HEK293 (cell line): ENCODE data around the gene PLEKHG3.

ENCODE experiments used
- CTCF ChIA-PET: fragments of 350-600 bp; formaldehyde crosslinking; extraction: SDS; loops from one replicate; lab custom pipeline; 2021; ENCODE audit warnings: antibody characterized with exemption; lab: Yijun Ruan, JAX
- POLR2A ChIA-PET: fragments of 300-600 bp; formaldehyde crosslinking; extraction: SDS; loops from one replicate; lab custom pipeline; 2020; ENCODE audit warnings: antibody characterized with exemption, inconsistent platforms; lab: Yijun Ruan, JAX
- H3K27ac ChIP-seq: fragments of 200-500 bp; sonication (Bioruptor generic); 2 replicates; pipeline ENCODE4 v1.5.1; 2014; ENCODE audit warnings: low read depth, low read length, control low read depth, inconsistent platforms; ENCODE audit errors: extremely low read depth
- H3K36me3 ChIP-seq, 2 experiments: fragments of 200-500 bp in 1 of 2; sonication (Bioruptor generic) in 1 of 2; 1 replicate in 1 of 2; 2 replicates in 1 of 2; pipeline ENCODE4 v1.5.1; 2014 to 2017; ENCODE audit warnings: inconsistent platforms in 2 of 2, low read length in 2 of 2; ENCODE audit not compliant: control insufficient read depth in 2 of 2, insufficient read depth in 1 of 2
- H3K4me1 ChIP-seq: fragments of 200-500 bp; sonication (Bioruptor generic); 2 replicates; pipeline ENCODE4 v1.5.1; 2014; ENCODE audit warnings: mild to moderate bottlenecking, low read length, inconsistent platforms; ENCODE audit not compliant: control insufficient read depth, insufficient read depth
- H3K4me3 ChIP-seq: 2 replicates; pipeline ENCODE4 v1.5.1; 2011; ENCODE audit warnings: low read depth, mild to moderate bottlenecking, control low read depth, low read length, moderate library complexity
- H3K9me3 ChIP-seq: fragments of 200-500 bp; sonication (Bioruptor generic); 2 replicates; pipeline ENCODE4 v1.5.1; 2014; ENCODE audit warnings: low read depth, low read length, inconsistent platforms; ENCODE audit not compliant: control insufficient read depth, insufficient read depth
- BCL11B ChIP-seq: fragments of 450-650 bp; formaldehyde crosslinking; IDR thresholded peaks from 2 replicates; pipeline ENCODE4 v1.5.1; 2016; ENCODE audit warnings: low read depth, missing biosample characterization, missing genetic modification characterization
- HOXD13 ChIP-seq: sonication (generic); formaldehyde crosslinking; IDR thresholded peaks from 2 replicates; pipeline ENCODE4 v1.8.0; 2022; ENCODE audit warnings: missing genetic modification reagents, borderline replicate concordance
- KLF1 ChIP-seq: fragments of 450-650 bp; formaldehyde crosslinking; IDR thresholded peaks from 2 replicates; pipeline ENCODE4 v1.5.1; 2016; ENCODE audit warnings: missing biosample characterization, missing genetic modification characterization
- YY1 ChIP-seq: fragments of 450-650 bp; formaldehyde crosslinking; IDR thresholded peaks from 2 replicates; pipeline ENCODE4 v1.5.1; 2018; ENCODE audit warnings: missing biosample characterization, missing genetic modification characterization
- ZBTB10 ChIP-seq: fragments of 450-650 bp; formaldehyde crosslinking; IDR thresholded peaks from 2 replicates; pipeline ENCODE4 v1.5.1; 2016; ENCODE audit warnings: missing biosample characterization, missing genetic modification characterization
- ZBTB21 ChIP-seq: fragments of 450-650 bp; formaldehyde crosslinking; IDR thresholded peaks from 2 replicates; pipeline ENCODE4 v1.5.1; 2017; ENCODE audit warnings: missing biosample characterization, missing genetic modification characterization
- ZBTB44 ChIP-seq: fragments of 450-650 bp; IDR thresholded peaks from 2 replicates; pipeline ENCODE4 v1.5.1; 2018; ENCODE audit warnings: missing biosample characterization, mild to moderate bottlenecking, missing genetic modification characterization
- ZBTB6 ChIP-seq: fragments of 450-650 bp; formaldehyde crosslinking; IDR thresholded peaks from 2 replicates; pipeline ENCODE4 v1.5.1; 2017; ENCODE audit warnings: missing biosample characterization, missing genetic modification characterization
- ZBTB7A ChIP-seq: fragments of 450-650 bp; formaldehyde crosslinking; IDR thresholded peaks from 2 replicates; pipeline ENCODE4 v1.5.1; 2016; ENCODE audit warnings: low read depth, missing biosample characterization, missing genetic modification characterization
- ZNF169 ChIP-seq: fragments of 450-650 bp; formaldehyde crosslinking; IDR thresholded peaks from 2 replicates; pipeline ENCODE4 v1.5.1; 2016; ENCODE audit warnings: missing biosample characterization, missing genetic modification characterization
- ZNF184 ChIP-seq: fragments of 450-650 bp; IDR thresholded peaks from 2 replicates; pipeline ENCODE4 v1.5.1; 2018; ENCODE audit warnings: missing biosample characterization, mild to moderate bottlenecking, missing genetic modification characterization
- ZNF214 ChIP-seq: fragments of 450-650 bp; formaldehyde crosslinking; IDR thresholded peaks from 2 replicates; pipeline ENCODE4 v1.5.1; 2017; ENCODE audit warnings: missing biosample characterization, mild to moderate bottlenecking, missing genetic modification characterization, borderline replicate concordance
- ZNF274 ChIP-seq, 2 experiments: fragments of 200-500 bp in 1 of 2; fragments of 450-650 bp in 1 of 2; sonication (Bioruptor generic) in 1 of 2; formaldehyde crosslinking in 1 of 2; IDR thresholded peaks; 2 replicates each; pipeline versions ENCODE4 v1.5.1 to v1.6.1; 2014 to 2016; ENCODE audit warnings: borderline replicate concordance in 1 of 2, inconsistent platforms in 1 of 2, low read length in 1 of 2, missing biosample characterization in 1 of 2, missing genetic modification characterization in 1 of 2
- ZNF302 ChIP-seq: fragments of 450-650 bp; formaldehyde crosslinking; IDR thresholded peaks from 2 replicates; pipeline ENCODE4 v1.5.1; 2016; ENCODE audit warnings: missing biosample characterization, missing genetic modification characterization, low read depth
- ZNF335 ChIP-seq: fragments of 450-650 bp; formaldehyde crosslinking; conservative IDR thresholded peaks from 2 replicates; pipeline ENCODE4 v1.5.1; 2016; ENCODE audit warnings: missing biosample characterization, missing genetic modification characterization
- ZNF580 ChIP-seq: fragments of 450-650 bp; formaldehyde crosslinking; IDR thresholded peaks from 2 replicates; pipeline ENCODE4 v1.5.1; 2016; ENCODE audit warnings: missing biosample characterization, missing genetic modification characterization
- ZNF654 ChIP-seq: fragments of 450-650 bp; formaldehyde crosslinking; IDR thresholded peaks from 2 replicates; pipeline ENCODE4 v1.5.1; 2016; ENCODE audit warnings: low read depth, missing biosample characterization, missing genetic modification characterization
- ZNF704 ChIP-seq: fragments of 450-650 bp; formaldehyde crosslinking; IDR thresholded peaks from 2 replicates; pipeline ENCODE4 v1.5.1; 2016; ENCODE audit warnings: missing biosample characterization, missing genetic modification characterization
- ZNF777 ChIP-seq: fragments of 450-650 bp; formaldehyde crosslinking; IDR thresholded peaks from 2 replicates; pipeline ENCODE4 v1.5.1; 2017; ENCODE audit warnings: missing biosample characterization, missing genetic modification characterization, borderline replicate concordance
- ZSCAN23 ChIP-seq: fragments of 450-650 bp; formaldehyde crosslinking; IDR thresholded peaks from 2 replicates; pipeline ENCODE4 v1.5.1; 2016; ENCODE audit warnings: missing biosample characterization, missing genetic modification characterization

The PLEKHG3 gene

GRCh38 chr14:64766430-64767151, 62.4 kb downstream of the PLEKHG3 start:
- CTCF ChIA-PET: interaction anchor here (0.7 to 3.0 kb wide), 5 partner anchors 9 to 125 kb away, joined by 3 to 25 read pairs (median 4); no protein-coding TSS in a partner anchor
- POLR2A ChIA-PET: interaction anchor here (0.6 kb wide), 1 partner anchor 19 kb away, joined by 3 read pairs; no protein-coding TSS in a partner anchor
- no peak for TF ChIP-seq ZNF777 (tag by site-specific recombination)
- no peak for TF ChIP-seq ZBTB7A (tag by site-specific recombination)
- no peak for TF ChIP-seq ZNF580 (tag by site-specific recombination)
- no peak for TF ChIP-seq ZNF302 (tag by site-specific recombination)
- TF ChIP-seq YY1 (tag by site-specific recombination): no peak
- no peak for TF ChIP-seq ZNF169
- TF ChIP-seq HOXD13 (CRISPR knock-in tag): no peak
- TF ChIP-seq ZBTB44 (tag by site-specific recombination): no peak
- no peak for TF ChIP-seq ZNF335
- TF ChIP-seq ZNF184: no peak
- TF ChIP-seq ZNF274 (IDR thresholded peaks at IDR 0.05; ENCODE audit: low read length): no peak
- no peak for TF ChIP-seq ZNF274 (tag by site-specific recombination; IDR thresholded peaks at IDR 0.05; ENCODE audit: borderline replicate concordance)
- TF ChIP-seq ZSCAN23 (tag by site-specific recombination): no peak
- no peak for TF ChIP-seq KLF1 (tag by site-specific recombination)
- no peak for TF ChIP-seq ZNF654 (tag by site-specific recombination)
- no peak for TF ChIP-seq ZBTB10 (tag by site-specific recombination)
- TF ChIP-seq ZNF214 (tag by site-specific recombination): no peak
- TF ChIP-seq ZBTB6 (tag by site-specific recombination): no peak
- no peak for TF ChIP-seq ZBTB21
- no peak for TF ChIP-seq BCL11B (tag by site-specific recombination)
- TF ChIP-seq ZNF704: no peak
- no peaks in the 10 kb centered on the region for H3K9me3 ChIP-seq
- no peak overlapping the region for H3K4me3 ChIP-seq
- H3K4me1 ChIP-seq: peaks cover 14% of the 10 kb centered on the region
- peaks cover 6 to 20% of the 10 kb centered on the region in 2 experiments; a peak in 2 of 3 replicates for H3K36me3 ChIP-seq
- no peak overlapping the region for H3K27ac ChIP-seq
